Measurements from ENCODE around the gene RBFOX1. TPM values are rescaled to one million over a fixed set of nuclear protein-coding genes. Genes with fewer than 3 reads are reported as not detected.

Gene RBFOX1
- polyA plus RNA-seq, 1 of the 3 experiments (the other 2 are of a cell fraction): not detected

DNA sequence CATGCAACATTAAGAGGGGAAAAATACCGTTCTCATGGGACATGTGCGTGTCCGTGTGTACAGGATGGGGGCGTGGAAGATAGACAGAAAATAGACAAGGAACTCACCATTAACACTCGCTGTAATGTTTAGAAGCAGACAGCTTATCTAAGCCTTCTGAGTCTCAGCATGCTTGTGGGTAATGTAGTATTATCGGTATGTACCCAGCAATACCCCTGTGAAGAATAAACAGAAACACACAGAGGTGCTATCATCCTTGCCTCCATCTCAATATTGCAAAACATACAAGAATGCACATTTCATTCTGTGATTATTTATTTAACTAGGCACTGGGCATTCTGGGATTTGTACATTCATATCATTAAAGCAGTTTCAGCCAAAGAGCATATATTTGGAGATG lies 42.0 kb upstream of the RBFOX1 start (continued):
- TF ChIP-seq, protein P1, sequence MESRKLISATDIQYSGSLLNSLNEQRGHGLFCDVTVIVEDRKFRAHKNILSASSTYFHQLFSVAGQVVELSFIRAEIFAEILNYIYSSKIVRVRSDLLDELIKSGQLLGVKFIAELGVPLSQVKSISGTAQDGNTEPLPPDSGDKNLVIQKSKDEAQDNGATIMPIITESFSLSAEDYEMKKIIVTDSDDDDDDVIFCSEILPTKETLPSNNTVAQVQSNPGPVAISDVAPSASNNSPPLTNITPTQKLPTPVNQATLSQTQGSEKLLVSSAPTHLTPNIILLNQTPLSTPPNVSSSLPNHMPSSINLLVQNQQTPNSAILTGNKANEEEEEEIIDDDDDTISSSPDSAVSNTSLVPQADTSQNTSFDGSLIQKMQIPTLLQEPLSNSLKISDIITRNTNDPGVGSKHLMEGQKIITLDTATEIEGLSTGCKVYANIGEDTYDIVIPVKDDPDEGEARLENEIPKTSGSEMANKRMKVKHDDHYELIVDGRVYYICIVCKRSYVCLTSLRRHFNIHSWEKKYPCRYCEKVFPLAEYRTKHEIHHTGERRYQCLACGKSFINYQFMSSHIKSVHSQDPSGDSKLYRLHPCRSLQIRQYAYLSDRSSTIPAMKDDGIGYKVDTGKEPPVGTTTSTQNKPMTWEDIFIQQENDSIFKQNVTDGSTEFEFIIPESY (IDR thresholded peaks at IDR 0.05; ENCODE audit: borderline replicate concordance, low read depth): no peak
- TF ChIP-seq RCOR1 (IDR thresholded peaks at IDR 0.05; ENCODE audit: low read length): no peak

DNA sequence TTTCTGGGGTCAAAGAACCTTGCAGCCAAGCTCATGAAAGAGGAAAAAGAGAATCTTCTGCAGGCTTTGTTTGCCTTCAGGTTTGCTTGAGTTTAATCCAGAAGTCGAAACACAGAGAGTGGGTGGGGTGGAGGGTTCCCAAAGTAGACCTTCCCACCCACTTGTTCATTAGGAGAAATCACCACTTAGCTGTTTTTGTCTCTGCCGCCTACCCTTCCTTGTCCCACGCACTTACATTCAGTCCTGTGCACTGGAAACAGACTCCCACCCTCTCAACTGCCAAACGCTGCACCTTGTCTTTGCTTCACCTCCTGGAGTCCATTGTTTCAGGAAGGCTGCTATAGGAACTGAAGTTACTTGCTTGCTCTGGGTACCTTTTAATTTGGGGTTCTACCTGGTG lies 38.6 kb upstream of the RBFOX1 start:
- Histone ChIP-seq H3K9me2 (no peaks in the 10 kb centered on the region), H3K4me1 (ENCODE audit: control insufficient read depth in 1 of 2, insufficient read depth in 2 of 2, low read depth in 1 of 2, low read length in 1 of 2) (no peaks in the 10 kb centered on the region), H3K4me2 (no peak overlapping the region), H2AFZ (ENCODE audit: low read depth) (no peak overlapping the region), H4K20me1 (ENCODE audit: insufficient read depth) (no peaks in the 10 kb centered on the region), H3K79me2 (ENCODE audit: insufficient read depth) (no peaks in the 10 kb centered on the region), H3K27ac (ENCODE audit: low read depth in 2 of 2, low read length in 1 of 2) (no peak overlapping the region), H3K36me3 (replicated peaks in 1 of 2; ENCODE audit: control insufficient read depth in 1 of 2, insufficient read depth in 2 of 2, low read length in 1 of 2) (no peaks in the 10 kb centered on the region), H3K9ac (no peak overlapping the region), H3F3A (replicated peaks; ENCODE audit: insufficient read depth) (no peaks in the 10 kb centered on the region), H3K9me3 (no peaks in the 10 kb centered on the region), H3K27me3 (ENCODE audit: insufficient read depth) (no peaks in the 10 kb centered on the region), H3K4me3 (ENCODE audit: low read depth in 2 of 2, low read length in 1 of 2) (no peak overlapping the region)
- no peak for TF ChIP-seq TAF1 (IDR thresholded peaks at IDR 0.05; ENCODE audit: borderline replicate concordance, low read depth, low read length)
- no peak for TF ChIP-seq FOXJ3 (CRISPR knock-in tag; IDR thresholded peaks at IDR 0.05)
- no peak for TF ChIP-seq RAD21 (IDR thresholded peaks at IDR 0.05; ENCODE audit: low read length)
- TF ChIP-seq, protein P2, sequence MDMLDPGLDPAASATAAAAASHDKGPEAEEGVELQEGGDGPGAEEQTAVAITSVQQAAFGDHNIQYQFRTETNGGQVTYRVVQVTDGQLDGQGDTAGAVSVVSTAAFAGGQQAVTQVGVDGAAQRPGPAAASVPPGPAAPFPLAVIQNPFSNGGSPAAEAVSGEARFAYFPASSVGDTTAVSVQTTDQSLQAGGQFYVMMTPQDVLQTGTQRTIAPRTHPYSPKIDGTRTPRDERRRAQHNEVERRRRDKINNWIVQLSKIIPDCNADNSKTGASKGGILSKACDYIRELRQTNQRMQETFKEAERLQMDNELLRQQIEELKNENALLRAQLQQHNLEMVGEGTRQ (IDR thresholded peaks at IDR 0.05; ENCODE audit: borderline replicate concordance, low read depth, low read length): no peak
- TF ChIP-seq YY1 (IDR thresholded peaks at IDR 0.05; ENCODE audit: low read depth): no peak
- TF ChIP-seq, protein P3, sequence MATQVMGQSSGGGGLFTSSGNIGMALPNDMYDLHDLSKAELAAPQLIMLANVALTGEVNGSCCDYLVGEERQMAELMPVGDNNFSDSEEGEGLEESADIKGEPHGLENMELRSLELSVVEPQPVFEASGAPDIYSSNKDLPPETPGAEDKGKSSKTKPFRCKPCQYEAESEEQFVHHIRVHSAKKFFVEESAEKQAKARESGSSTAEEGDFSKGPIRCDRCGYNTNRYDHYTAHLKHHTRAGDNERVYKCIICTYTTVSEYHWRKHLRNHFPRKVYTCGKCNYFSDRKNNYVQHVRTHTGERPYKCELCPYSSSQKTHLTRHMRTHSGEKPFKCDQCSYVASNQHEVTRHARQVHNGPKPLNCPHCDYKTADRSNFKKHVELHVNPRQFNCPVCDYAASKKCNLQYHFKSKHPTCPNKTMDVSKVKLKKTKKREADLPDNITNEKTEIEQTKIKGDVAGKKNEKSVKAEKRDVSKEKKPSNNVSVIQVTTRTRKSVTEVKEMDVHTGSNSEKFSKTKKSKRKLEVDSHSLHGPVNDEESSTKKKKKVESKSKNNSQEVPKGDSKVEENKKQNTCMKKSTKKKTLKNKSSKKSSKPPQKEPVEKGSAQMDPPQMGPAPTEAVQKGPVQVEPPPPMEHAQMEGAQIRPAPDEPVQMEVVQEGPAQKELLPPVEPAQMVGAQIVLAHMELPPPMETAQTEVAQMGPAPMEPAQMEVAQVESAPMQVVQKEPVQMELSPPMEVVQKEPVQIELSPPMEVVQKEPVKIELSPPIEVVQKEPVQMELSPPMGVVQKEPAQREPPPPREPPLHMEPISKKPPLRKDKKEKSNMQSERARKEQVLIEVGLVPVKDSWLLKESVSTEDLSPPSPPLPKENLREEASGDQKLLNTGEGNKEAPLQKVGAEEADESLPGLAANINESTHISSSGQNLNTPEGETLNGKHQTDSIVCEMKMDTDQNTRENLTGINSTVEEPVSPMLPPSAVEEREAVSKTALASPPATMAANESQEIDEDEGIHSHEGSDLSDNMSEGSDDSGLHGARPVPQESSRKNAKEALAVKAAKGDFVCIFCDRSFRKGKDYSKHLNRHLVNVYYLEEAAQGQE (IDR thresholded peaks at IDR 0.05; ENCODE audit: low read depth, low read length): no peak
- TF ChIP-seq, protein P4, sequence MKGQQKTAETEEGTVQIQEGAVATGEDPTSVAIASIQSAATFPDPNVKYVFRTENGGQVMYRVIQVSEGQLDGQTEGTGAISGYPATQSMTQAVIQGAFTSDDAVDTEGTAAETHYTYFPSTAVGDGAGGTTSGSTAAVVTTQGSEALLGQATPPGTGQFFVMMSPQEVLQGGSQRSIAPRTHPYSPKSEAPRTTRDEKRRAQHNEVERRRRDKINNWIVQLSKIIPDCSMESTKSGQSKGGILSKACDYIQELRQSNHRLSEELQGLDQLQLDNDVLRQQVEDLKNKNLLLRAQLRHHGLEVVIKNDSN (IDR thresholded peaks at IDR 0.05; ENCODE audit: borderline replicate concordance, low read depth): no peak
- no peak for TF ChIP-seq FOSL2 (IDR thresholded peaks at IDR 0.05; ENCODE audit: borderline replicate concordance, low read depth)
- no peak for TF ChIP-seq GATA2 (CRISPR knock-in tag; IDR thresholded peaks at IDR 0.05)
- TF ChIP-seq EP300 (IDR thresholded peaks at IDR 0.05; ENCODE audit: borderline replicate concordance in 1 of 2, low read depth in 1 of 2, low read length in 1 of 2): no peak
- no peak for TF ChIP-seq CHD2 (IDR thresholded peaks at IDR 0.05; ENCODE audit: low read length, partially characterized antibody)
- no peak for TF ChIP-seq JUND (IDR thresholded peaks at IDR 0.05)
- TF ChIP-seq POLR2AphosphoS5 (IDR thresholded peaks at IDR 0.05; ENCODE audit: low read depth, low read length): no peak
- no peak for TF ChIP-seq GABPA (IDR thresholded peaks at IDR 0.05; ENCODE audit: low read depth)
- CTCF ChIA-PET: interaction anchor here (0.8 kb wide), 1 partner anchor 9 kb away, joined by 3 read pairs; no protein-coding TSS in a partner anchor
- 33% methylated on average over 4 of the region's 4 CpGs for WGBS (ENCODE audit: low lambda C conversion rate)
- POLR2A ChIA-PET: no interaction called here
- no peak for DNase-seq

Data from SK-N-SH (cell line).